ENCODE measurements around the gene TP53RK.

GRCh38 chr20:46641424-46641823 is 47.8 kb downstream of the TP53RK start:
- TF ChIP-seq POLR2A (IDR thresholded peaks at IDR 0.05) (no peak), CTCF (IDR thresholded peaks at IDR 0.05) (no peak), POLR2AphosphoS5 (IDR thresholded peaks at IDR 0.05) (no peak)
